ENCODE results near the gene SP9.
"Not testable (repeated sequence)": the region's sequence is repeated elsewhere in the genome, so short reads cannot be mapped to it uniquely, and the experiment has no call there.

SP9 gene

DNA sequence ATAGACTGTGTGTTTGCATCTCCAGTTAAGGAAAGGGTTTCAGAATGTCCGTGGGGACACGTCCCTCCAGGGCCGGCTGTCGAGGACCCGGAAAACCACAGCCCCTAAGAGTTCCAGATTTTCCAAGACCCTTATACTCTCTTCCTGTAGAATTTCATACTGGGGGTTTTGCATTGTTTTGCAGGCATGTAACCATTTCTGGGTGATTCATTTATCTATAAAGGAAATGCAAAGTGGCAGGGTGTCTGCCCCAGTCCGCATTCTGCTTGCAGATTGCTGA is 8.5 kb downstream of the SP9 start:
- no peak overlapping the region for H3K27ac ChIP-seq
- TF ChIP-seq, protein P1, sequence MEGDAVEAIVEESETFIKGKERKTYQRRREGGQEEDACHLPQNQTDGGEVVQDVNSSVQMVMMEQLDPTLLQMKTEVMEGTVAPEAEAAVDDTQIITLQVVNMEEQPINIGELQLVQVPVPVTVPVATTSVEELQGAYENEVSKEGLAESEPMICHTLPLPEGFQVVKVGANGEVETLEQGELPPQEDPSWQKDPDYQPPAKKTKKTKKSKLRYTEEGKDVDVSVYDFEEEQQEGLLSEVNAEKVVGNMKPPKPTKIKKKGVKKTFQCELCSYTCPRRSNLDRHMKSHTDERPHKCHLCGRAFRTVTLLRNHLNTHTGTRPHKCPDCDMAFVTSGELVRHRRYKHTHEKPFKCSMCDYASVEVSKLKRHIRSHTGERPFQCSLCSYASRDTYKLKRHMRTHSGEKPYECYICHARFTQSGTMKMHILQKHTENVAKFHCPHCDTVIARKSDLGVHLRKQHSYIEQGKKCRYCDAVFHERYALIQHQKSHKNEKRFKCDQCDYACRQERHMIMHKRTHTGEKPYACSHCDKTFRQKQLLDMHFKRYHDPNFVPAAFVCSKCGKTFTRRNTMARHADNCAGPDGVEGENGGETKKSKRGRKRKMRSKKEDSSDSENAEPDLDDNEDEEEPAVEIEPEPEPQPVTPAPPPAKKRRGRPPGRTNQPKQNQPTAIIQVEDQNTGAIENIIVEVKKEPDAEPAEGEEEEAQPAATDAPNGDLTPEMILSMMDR (conservative IDR thresholded peaks at IDR 0.05) = no peak
- TF ChIP-seq ZFX (IDR thresholded peaks at IDR 0.05) = no peak

- no peak for TF ChIP-seq ZFX (IDR thresholded peaks at IDR 0.05)
- TF ChIP-seq, protein P1 (conservative IDR thresholded peaks at IDR 0.05) = no peak
These were observed 9.1 kb downstream of the SP9 start for GRCh38 chr2:174343623-174344455.

DNA sequence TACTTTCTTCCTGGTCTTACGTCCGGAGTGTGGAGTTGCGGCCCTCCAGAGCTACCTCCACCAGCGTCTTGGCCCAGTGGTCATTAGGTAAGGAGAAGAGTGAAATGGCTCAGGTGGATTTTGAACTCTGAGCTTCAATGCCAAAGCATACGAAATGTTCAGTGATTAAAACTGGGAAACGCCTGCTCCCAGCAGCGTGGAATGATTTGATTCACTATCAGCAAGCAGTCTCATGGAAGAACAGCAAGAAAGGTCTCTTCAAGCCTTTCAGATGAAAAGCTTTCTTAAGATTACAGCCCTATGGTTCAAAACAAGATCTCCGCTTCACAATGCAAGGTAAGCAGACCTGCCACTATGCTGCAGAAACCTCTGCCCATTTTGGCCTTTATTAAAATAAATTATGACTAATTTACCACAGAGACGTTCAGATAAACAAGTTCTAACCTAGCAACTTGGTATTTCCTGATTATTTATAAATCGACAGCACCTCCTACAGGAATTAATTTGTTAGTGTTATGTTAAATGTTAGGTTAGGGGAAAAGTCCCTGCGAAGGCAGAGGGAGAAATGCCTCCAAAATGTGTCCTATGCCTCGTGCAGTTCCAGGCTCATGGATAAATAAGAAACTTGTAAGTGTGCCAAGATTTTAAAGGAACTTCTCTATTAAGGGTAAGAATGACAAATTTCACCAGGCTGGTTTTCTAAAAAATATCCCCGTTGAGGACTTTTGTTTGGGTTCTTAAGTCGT is 10.1 kb downstream of the SP9 start:
- TF ChIP-seq, protein P1 (conservative IDR thresholded peaks at IDR 0.05) = peak; percentile 69
- no peak for TF ChIP-seq ZFX (IDR thresholded peaks at IDR 0.05)

More at GRCh38 chr2:174343623-174344455, 9.1 kb downstream of the SP9 start:
- H3K27ac ChIP-seq = no peak overlapping the region

GRCh38 chr2:174350018-174350417 is 15.3 kb downstream of the SP9 start:
- H3K27ac ChIP-seq = no peak overlapping the region
- no peak for TF ChIP-seq ZFX (IDR thresholded peaks at IDR 0.05)
- TF ChIP-seq, protein P1 (conservative IDR thresholded peaks at IDR 0.05) = peak; percentile 71

More for the DNA sequence above, 10.1 kb downstream of the SP9 start:
- no peak overlapping the region for H3K27ac ChIP-seq

DNA sequence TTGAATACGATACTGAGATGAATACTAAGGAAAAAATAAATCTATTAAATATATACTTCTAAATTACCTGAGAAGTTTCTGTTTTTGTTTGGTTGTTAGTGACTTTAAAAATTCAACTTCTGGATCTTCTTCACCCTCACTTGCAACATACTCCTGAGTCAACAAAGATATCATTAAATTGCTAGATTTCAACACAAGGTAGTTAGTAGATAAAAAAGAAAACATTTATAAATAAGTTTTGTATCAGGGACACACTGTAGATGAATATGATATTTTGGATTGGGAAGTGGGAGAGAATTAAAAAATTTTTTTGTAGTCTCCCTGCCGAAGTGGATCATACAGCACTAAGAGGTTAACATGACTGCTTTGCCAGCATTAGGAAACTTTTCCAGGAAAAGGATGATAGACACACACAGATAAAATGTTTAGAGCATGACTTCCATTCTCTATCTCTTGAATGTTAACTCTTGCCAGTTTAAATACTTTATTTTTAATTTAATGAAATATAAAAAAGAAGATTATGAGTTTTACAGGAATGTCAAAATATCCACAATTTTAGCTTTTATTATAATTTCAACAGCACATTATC is 15.9 kb downstream of the SP9 start:
- H3K27ac ChIP-seq = no peak overlapping the region
- TF ChIP-seq, protein P1 (conservative IDR thresholded peaks at IDR 0.05) = no peak
- no peak for TF ChIP-seq ZFX (IDR thresholded peaks at IDR 0.05)

GRCh38 chr2:174353004-174353403 is 18.2 kb downstream of the SP9 start:
- TF ChIP-seq ZFX (IDR thresholded peaks at IDR 0.05) = no peak
- TF ChIP-seq, protein P1 (conservative IDR thresholded peaks at IDR 0.05) = no peak
- H3K27ac ChIP-seq = no peak overlapping the region

- no peak overlapping the region for H3K27ac ChIP-seq
- TF ChIP-seq, protein P1 (conservative IDR thresholded peaks at IDR 0.05) = no peak
- no peak for TF ChIP-seq ZFX (IDR thresholded peaks at IDR 0.05)
These were observed 21.6 kb downstream of the SP9 start for GRCh38 chr2:174356347-174356746.

- not testable (repeated sequence) for H3K27ac ChIP-seq
These were observed 24.9 kb downstream of the SP9 start for GRCh38 chr2:174359663-174360062.

Measured in C4-2B (cell line).